Measurements from ENCODE around the gene LPP. TPM values are rescaled to one million over a fixed set of nuclear protein-coding genes. Genes with fewer than 3 reads are reported as not detected.

Gene LPP
- total and polyA plus RNA-seq, 9 donors, result 15.9 to 280 (median 134) TPM

GRCh38 chr3:188394623-188395022 lies 240.7 kb downstream of the LPP start:
- WGBS, 3 donors, result 10 to 23% (median 15%) methylated on average over 1 of the region's 1 CpG

GRCh38 chr3:188396251-188396650 lies 242.3 kb downstream of the LPP start:
- peak overlapping the region in 1 of 2 donors; percentile 55 for H3K27ac ChIP-seq
- H3K36me3 ChIP-seq, result no peaks in the 10 kb centered on the region
- no peak for TF ChIP-seq EP300 (IDR thresholded peaks at IDR 0.05)
- no peak for TF ChIP-seq CTCF (IDR thresholded peaks at IDR 0.05)
- no peak for TF ChIP-seq POLR2A (IDR thresholded peaks at IDR 0.05)
- DNase-seq, result no peak
- H3K9me3 ChIP-seq, result no peaks in the 10 kb centered on the region
- WGBS, 3 donors, result 13 to 45% (median 24%) methylated on average over 2 of the region's 2 CpGs
- no peak overlapping the region for H3K4me3 ChIP-seq
- H3K27me3 ChIP-seq, result no peaks in the 10 kb centered on the region
- intact Hi-C loops (cut with DNase I), result loop anchor here in 1 of 4 donors (5.0 kb wide), 1 partner anchor 654 kb away; no protein-coding TSS in a partner anchor
- peaks cover 14% of the 10 kb centered on the region for H3K4me1 ChIP-seq (ENCODE audit: insufficient read depth)

More at GRCh38 chr3:188394623-188395022, 240.7 kb downstream of the LPP start:
- Histone ChIP-seq H3K36me3 (no peaks in the 10 kb centered on the region), H3K9me3 (no peaks in the 10 kb centered on the region), H3K4me3 (no peak overlapping the region), H3K27me3 (no peaks in the 10 kb centered on the region), H3K4me1 (ENCODE audit: insufficient read depth) (peaks cover 16% of the 10 kb centered on the region), H3K27ac (no peak overlapping the region)
- TF ChIP-seq EP300 (IDR thresholded peaks at IDR 0.05), result no peak
- TF ChIP-seq POLR2A (IDR thresholded peaks at IDR 0.05), result no peak
- TF ChIP-seq CTCF (IDR thresholded peaks at IDR 0.05), result no peak
- DNase-seq, result no peak
- intact Hi-C loops (cut with DNase I), result loop anchor here in 1 of 4 donors (5.0 kb wide), 1 partner anchor 652 kb away; no protein-coding TSS in a partner anchor

GRCh38 chr3:188396900-188397299 lies 242.9 kb downstream of the LPP start:
- Histone ChIP-seq H3K27me3 (no peaks in the 10 kb centered on the region), H3K27ac (peak overlapping the region in 1 of 2 donors; percentile 55), H3K36me3 (no peaks in the 10 kb centered on the region), H3K4me3 (peak overlapping the region; percentile 16), H3K9me3 (no peaks in the 10 kb centered on the region), H3K4me1 (ENCODE audit: insufficient read depth) (peaks cover 14% of the 10 kb centered on the region)
- TF ChIP-seq EP300 (IDR thresholded peaks at IDR 0.05) (no peak), POLR2A (IDR thresholded peaks at IDR 0.05) (no peak), CTCF (IDR thresholded peaks at IDR 0.05) (no peak)
- DNase-seq, result no peak
- intact Hi-C loops (cut with DNase I), result loop anchor here in 1 of 4 donors (5.0 kb wide), 1 partner anchor 655 kb away; no protein-coding TSS in a partner anchor
- WGBS, 3 donors, result 6 to 24% (median 6%) methylated on average over 3 of the region's 3 CpGs

GRCh38 chr3:188397766-188398705 lies 244.1 kb downstream of the LPP start:
- peak overlapping the region in 1 of 2 donors; percentile 55 for H3K27ac ChIP-seq
- 36 to 61% (median 48%) methylated on average over 12 of the region's 12 CpGs for WGBS, 3 donors
- peak overlapping the region; percentile 16 for H3K4me3 ChIP-seq
- H3K4me1 ChIP-seq (ENCODE audit: insufficient read depth), result peaks cover 14% of the 10 kb centered on the region
- TF ChIP-seq EP300 (IDR thresholded peaks at IDR 0.05), result no peak
- TF ChIP-seq CTCF (IDR thresholded peaks at IDR 0.05), result no peak
- TF ChIP-seq POLR2A (IDR thresholded peaks at IDR 0.05), result no peak
- intact Hi-C loops (cut with DNase I), result loop anchor here in 1 of 4 donors (5.0 kb wide), 1 partner anchor 656 kb away; no protein-coding TSS in a partner anchor
- H3K36me3 ChIP-seq, result no peaks in the 10 kb centered on the region
- DNase-seq, result no peak
- H3K9me3 ChIP-seq, result no peaks in the 10 kb centered on the region
- no peaks in the 10 kb centered on the region for H3K27me3 ChIP-seq

Data from ovary (tissue), 9 donors.